A673 (cell line): Measurements from ENCODE around the gene ERG.

Source experiments
- EZH2 ChIP-seq: fragments of 200-600 bp; sonication (generic); IDR thresholded peaks from 2 replicates; pipeline ENCODE4 v1.6.1; 2017; ENCODE audit warnings: borderline replicate concordance, low read depth, mild to moderate bottlenecking, mixed read lengths, antibody characterized with exemption, low read length; ENCODE audit not compliant: poor library complexity, severe bottlenecking
- TF ChIP-seq, protein P1 (sequence below): fragments of 300-800, 200-600 bp; sonication (generic); conservative IDR thresholded peaks from 2 replicates; pipeline ENCODE4 v1.5.1; 2017; ENCODE audit warnings: low read depth, mild to moderate bottlenecking, antibody characterized with exemption, low read length, moderate library complexity, mixed read lengths

DNA sequence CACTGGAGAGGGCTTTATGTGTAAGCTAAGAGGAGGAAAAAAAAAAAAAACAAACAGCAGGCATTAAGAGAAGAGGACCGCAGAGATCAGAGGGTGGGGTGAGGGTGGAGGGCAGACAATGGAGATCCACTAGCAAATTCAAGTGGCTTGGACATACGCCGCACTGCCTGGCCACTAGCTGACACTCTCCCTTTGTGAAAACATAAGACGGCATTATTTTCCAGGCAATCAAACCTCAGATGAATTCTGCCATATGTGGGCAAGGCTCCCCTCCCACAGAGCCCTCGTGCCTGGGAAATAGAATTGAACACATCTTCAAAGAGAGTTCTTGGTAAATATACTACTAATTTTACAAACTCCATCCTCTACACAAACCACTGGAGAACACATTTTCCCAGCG lies 53.6 kb downstream of the ERG start:
- TF ChIP-seq, protein P1, sequence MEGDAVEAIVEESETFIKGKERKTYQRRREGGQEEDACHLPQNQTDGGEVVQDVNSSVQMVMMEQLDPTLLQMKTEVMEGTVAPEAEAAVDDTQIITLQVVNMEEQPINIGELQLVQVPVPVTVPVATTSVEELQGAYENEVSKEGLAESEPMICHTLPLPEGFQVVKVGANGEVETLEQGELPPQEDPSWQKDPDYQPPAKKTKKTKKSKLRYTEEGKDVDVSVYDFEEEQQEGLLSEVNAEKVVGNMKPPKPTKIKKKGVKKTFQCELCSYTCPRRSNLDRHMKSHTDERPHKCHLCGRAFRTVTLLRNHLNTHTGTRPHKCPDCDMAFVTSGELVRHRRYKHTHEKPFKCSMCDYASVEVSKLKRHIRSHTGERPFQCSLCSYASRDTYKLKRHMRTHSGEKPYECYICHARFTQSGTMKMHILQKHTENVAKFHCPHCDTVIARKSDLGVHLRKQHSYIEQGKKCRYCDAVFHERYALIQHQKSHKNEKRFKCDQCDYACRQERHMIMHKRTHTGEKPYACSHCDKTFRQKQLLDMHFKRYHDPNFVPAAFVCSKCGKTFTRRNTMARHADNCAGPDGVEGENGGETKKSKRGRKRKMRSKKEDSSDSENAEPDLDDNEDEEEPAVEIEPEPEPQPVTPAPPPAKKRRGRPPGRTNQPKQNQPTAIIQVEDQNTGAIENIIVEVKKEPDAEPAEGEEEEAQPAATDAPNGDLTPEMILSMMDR: no peak
- TF ChIP-seq EZH2: no peak
